GM15510 (cell line): ENCODE results near the gene ACP4.

ENCODE experiments used
- POLR2A ChIP-seq: IDR thresholded peaks from 3 replicates; pipeline ENCODE4 v1.6.1; 2011; ENCODE audit warnings: borderline replicate concordance; ENCODE audit not compliant: insufficient read length; ENCODE audit errors: extremely low read depth

ACP4 gene

GRCh38 chr19:50777830-50778303, 12.3 kb upstream of the ACP4 start:
- TF ChIP-seq POLR2A = no peak

- no peak for TF ChIP-seq POLR2A
These were observed 11.2 kb upstream of the ACP4 start for GRCh38 chr19:50778906-50779430.

- TF ChIP-seq POLR2A = no peak
These were observed 10.4 kb upstream of the ACP4 start for GRCh38 chr19:50779504-50780457.

GRCh38 chr19:50780753-50781435, 9.3 kb upstream of the ACP4 start:
- no peak for TF ChIP-seq POLR2A

GRCh38 chr19:50784710-50785109, 5.5 kb upstream of the ACP4 start:
- TF ChIP-seq POLR2A = no peak

GRCh38 chr19:50785329-50785728, 4.9 kb upstream of the ACP4 start:
- no peak for TF ChIP-seq POLR2A

- TF ChIP-seq POLR2A = no peak
These were observed 780 bp downstream of the ACP4 start for GRCh38 chr19:50790922-50791467.

GRCh38 chr19:50791594-50792271, 1.5 kb downstream of the ACP4 start:
- TF ChIP-seq POLR2A = no peak

- TF ChIP-seq POLR2A = no peak
These were observed 2.3 kb downstream of the ACP4 start for GRCh38 chr19:50792272-50793250.

GRCh38 chr19:50793558-50794065, 3.4 kb downstream of the ACP4 start:
- no peak for TF ChIP-seq POLR2A

- TF ChIP-seq POLR2A = no peak
These were observed 4.1 kb downstream of the ACP4 start for GRCh38 chr19:50794074-50794875.

GRCh38 chr19:50794876-50795663, 4.9 kb downstream of the ACP4 start:
- no peak for TF ChIP-seq POLR2A
